Dendritic cell treated with granulocyte-macrophage colony-stimulating factor and Interleukin-4, amounts not matched to agents 40 ng/mL and 50 ng/mL, for 4 days (primary cell): ENCODE results near the gene EEPD1.
"Not testable (repeated sequence)": the region's sequence is repeated elsewhere in the genome, so short reads cannot be mapped to it uniquely, and the experiment has no call there.

Experiments
- H3K27ac Mint-ChIP-seq: one replicate; pipeline ENCODE4 v1.8.0; 2022; ENCODE audit warnings: mild to moderate bottlenecking, mixed read lengths
- H3K27me3 Mint-ChIP-seq: one replicate; pipeline ENCODE4 v1.8.0; 2022; ENCODE audit warnings: mild to moderate bottlenecking, mixed read lengths
- H3K36me3 Mint-ChIP-seq: one replicate; pipeline ENCODE4 v1.8.0; 2022; ENCODE audit warnings: low read depth, mixed read lengths
- H3K4me1 Mint-ChIP-seq: one replicate; pipeline ENCODE4 v1.8.0; 2022; ENCODE audit warnings: low read depth, mixed read lengths
- H3K4me3 Mint-ChIP-seq: one replicate; pipeline ENCODE4 v1.8.0; 2022; ENCODE audit warnings: mild to moderate bottlenecking, moderate library complexity, mixed read lengths
- H3K9me3 Mint-ChIP-seq: one replicate; pipeline ENCODE4 v1.8.0; 2022; ENCODE audit warnings: mixed read lengths
- intact Hi-C: fragments of 100-400 bp; cut with micrococcal nuclease; formaldehyde crosslinking; loops from one replicate; pipeline ENCODE4 v1.15.0; 2022

Gene EEPD1

DNA sequence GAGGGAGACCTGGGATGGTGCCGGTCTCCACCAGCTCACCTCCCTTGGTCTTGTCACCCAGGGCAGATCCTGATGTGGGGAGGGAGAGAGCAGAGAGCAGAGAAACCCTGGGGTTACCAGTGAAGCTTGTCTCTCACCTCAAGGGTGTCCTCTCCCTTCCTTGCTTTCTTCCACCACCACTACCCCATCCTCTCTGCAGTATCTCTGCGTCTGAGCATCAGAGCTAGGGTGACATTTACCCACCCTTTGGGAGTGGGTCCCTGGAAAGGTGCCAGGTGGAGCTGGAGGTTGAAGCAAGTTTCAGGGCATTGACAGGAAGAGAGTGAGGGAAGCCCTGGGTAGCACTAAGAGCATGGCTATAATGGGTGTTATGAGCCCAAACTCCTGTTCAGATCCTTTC, 161.4 kb downstream of the EEPD1 start:
- Mint-ChIP-seq H3K36me3 (no peaks in the 10 kb centered on the region), H3K4me1 (peaks cover 9% of the 10 kb centered on the region), H3K27ac (no peak overlapping the region), H3K9me3 (no peaks in the 10 kb centered on the region), H3K27me3 (no peaks in the 10 kb centered on the region), H3K4me3 (no peak overlapping the region)
- intact Hi-C loops: no loop called here

DNA sequence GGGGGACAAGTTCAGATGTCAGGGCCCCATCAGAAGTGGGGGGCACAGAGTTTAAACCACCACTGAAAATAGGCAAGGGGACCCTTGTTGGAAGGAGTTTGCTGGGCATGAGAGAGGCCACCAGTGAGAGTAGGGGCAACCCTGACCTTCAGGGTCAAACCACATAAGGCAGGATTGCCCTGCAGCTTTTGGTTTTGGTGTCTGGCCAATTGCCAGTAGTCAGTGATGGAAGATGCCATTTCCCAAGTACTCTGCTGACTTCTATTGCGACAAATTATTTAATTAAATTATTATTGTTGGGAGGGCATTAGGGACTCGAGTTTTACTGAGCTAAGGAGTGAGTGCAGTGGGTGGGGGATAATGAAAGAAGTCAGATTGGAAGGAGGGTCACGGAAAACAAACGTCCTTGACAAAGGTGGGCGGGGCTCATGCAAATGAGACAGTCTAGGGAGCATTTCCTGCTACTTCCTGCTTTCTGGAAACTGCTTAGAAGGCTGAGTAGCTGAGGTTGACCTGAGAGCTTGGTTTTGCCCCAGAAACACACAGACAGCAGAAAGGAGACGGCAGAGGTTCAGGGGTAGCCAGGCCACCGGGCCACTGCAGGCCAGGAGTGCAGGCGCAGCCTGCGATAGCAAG, 162.4 kb downstream of the EEPD1 start:
- Mint-ChIP-seq H3K4me3 (no peak overlapping the region), H3K27me3 (peaks cover 1% of the 10 kb centered on the region), H3K4me1 (peaks cover 9% of the 10 kb centered on the region), H3K36me3 (no peaks in the 10 kb centered on the region), H3K9me3 (no peaks in the 10 kb centered on the region), H3K27ac (no peak overlapping the region)
- intact Hi-C loops: no loop called here

DNA sequence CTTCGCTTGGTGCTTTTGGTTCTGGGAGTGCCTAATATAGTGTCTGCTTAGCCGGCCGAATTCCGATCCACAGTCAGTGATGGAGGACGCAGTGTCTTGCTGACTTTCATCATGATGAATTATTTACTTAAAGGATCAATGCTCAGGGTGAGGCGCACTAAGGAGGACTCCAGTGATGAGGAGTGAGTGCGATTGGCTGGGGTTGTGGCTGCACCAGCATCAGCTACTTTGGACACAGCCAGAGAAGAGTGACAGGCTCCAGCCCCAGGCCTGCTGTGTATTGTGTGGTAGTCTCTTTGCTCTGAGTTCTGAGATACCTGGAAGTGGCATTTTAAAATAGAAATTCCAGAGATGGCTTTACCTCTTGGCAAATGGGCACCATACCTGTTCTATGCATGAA, 163.3 kb downstream of the EEPD1 start:
- H3K27me3 Mint-ChIP-seq: peaks cover 1% of the 10 kb centered on the region
- H3K36me3 Mint-ChIP-seq: no peaks in the 10 kb centered on the region
- H3K27ac Mint-ChIP-seq: no peak overlapping the region
- intact Hi-C loops: no loop called here
- no peaks in the 10 kb centered on the region for H3K9me3 Mint-ChIP-seq
- no peak overlapping the region for H3K4me3 Mint-ChIP-seq
- H3K4me1 Mint-ChIP-seq: peaks cover 9% of the 10 kb centered on the region

DNA sequence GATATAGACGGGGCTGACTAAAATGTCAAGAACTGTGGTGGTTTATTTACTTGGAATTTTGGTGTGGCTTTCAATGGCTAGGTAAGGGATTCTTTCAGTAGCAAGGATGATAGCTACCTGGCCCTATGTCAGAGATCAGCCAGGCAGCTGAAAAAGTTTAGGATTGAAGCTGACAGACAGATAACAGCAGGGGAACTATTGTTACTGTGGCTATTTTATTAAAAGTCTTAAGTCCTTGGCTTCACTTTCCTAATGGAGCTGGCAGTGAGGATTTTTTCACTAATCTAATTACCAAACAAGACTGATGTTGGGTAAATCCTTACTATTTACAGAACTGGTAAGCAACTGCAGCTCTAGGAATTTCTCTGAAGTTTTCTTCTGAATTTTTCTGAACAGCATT, 164.2 kb downstream of the EEPD1 start:
- H3K4me1 Mint-ChIP-seq: peaks cover 9% of the 10 kb centered on the region
- H3K36me3 Mint-ChIP-seq: no peaks in the 10 kb centered on the region
- H3K27ac Mint-ChIP-seq: no peak overlapping the region
- H3K27me3 Mint-ChIP-seq: peaks cover 1% of the 10 kb centered on the region
- no peaks in the 10 kb centered on the region for H3K9me3 Mint-ChIP-seq
- no peak overlapping the region for H3K4me3 Mint-ChIP-seq
- intact Hi-C loops: no loop called here

DNA sequence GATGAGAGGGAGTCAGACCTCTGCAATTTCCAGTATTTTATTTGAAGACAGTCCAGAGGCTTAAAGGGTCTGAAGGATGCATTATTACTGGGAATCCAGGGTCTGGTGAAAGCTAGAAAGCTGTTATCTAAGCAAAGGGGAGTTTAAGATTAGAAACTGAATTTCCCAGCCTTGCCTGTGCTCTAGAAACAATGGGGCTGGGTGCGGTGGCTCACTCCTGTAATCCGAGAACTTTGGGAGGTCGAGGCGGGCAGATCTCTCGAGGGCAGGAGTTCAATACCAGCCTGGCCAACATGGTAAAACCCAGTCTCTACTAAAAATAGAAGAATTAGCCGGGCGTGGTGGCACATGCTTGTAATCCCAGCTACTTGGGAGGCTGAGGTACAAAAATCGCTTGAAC, 165.1 kb downstream of the EEPD1 start:
- Mint-ChIP-seq H3K4me1 (peaks cover 9% of the 10 kb centered on the region), H3K27ac (no peak overlapping the region)
- intact Hi-C loops: no loop called here

DNA sequence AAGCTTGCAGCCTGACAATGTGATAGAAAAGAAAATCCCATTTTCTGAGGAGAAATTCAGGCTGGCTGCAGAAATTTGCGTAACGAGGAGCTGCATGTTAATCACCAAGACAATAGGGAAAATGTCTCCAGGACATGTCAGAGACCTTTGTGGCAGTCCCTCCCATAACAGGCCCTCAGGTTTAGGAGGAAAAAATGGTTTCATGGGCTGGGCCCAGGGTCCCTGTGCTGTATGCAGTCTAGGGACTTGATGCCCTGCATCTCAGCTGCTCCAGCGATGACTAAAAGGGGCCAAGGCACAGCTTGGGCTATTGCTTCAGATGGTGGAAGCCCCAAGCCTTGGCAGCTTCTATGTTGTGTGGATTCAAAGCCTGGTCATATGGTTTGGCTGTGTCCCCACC, 168.2 kb downstream of the EEPD1 start:
- H3K27ac Mint-ChIP-seq, H3K27me3 Mint-ChIP-seq, H3K4me1 Mint-ChIP-seq, H3K4me3 Mint-ChIP-seq, H3K36me3 Mint-ChIP-seq, H3K9me3 Mint-ChIP-seq, intact Hi-C loops: not testable (repeated sequence)

More for the DNA sequence above, 165.1 kb downstream of the EEPD1 start:
- Mint-ChIP-seq H3K9me3 (no peaks in the 10 kb centered on the region), H3K36me3 (no peaks in the 10 kb centered on the region), H3K27me3 (peaks cover 1% of the 10 kb centered on the region), H3K4me3 (no peak overlapping the region)

DNA sequence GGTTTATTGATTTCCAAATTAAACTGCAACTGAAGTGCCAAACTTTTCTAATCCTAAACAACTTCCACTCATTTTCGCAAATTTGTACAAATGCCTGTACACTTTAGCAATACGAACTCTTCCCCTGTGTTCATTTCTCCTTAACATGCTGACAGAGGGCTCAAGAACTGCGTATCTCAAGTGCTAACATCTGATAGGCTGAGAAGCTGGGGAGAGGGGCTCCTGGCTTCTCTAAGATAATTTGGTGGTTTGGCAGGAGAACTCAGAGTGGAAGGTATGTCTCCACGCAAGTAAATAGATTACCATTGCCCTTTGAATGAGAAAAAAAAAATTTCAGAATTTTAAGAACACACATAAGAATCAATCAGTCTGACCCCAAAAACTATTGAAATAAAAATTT, 183.3 kb downstream of the EEPD1 start:
- Mint-ChIP-seq H3K4me1 (no peaks in the 10 kb centered on the region), H3K27ac (no peak overlapping the region)
- intact Hi-C loops: no loop called here

DNA sequence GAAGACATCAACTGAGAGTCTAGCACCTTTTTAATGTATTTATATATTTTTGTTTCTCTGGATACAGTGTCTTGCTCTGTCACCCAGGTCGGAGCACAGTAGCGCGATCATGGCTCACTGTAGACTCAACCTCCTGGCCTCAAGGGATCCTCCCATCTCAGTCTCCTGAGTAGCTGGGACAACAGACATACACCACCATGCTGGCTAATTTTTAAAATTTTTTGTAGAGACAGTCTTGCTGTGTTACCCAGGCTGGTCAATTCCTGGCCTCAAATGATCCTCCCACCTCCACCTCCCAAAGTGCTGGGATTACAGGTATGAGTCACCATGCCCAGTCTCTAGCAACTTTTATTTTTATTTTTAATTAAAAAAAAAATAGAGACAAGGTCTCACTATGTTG, 185.2 kb downstream of the EEPD1 start:
- Mint-ChIP-seq H3K9me3 (no peaks in the 10 kb centered on the region), H3K36me3 (no peaks in the 10 kb centered on the region), H3K4me3 (no peak overlapping the region), H3K4me1 (no peaks in the 10 kb centered on the region), H3K27me3 (no peaks in the 10 kb centered on the region), H3K27ac (no peak overlapping the region)
- intact Hi-C loops: no loop called here

More for the DNA sequence above, 183.3 kb downstream of the EEPD1 start:
- no peaks in the 10 kb centered on the region for H3K36me3 Mint-ChIP-seq
- H3K9me3 Mint-ChIP-seq: no peaks in the 10 kb centered on the region
- H3K4me3 Mint-ChIP-seq: no peak overlapping the region
- no peaks in the 10 kb centered on the region for H3K27me3 Mint-ChIP-seq

DNA sequence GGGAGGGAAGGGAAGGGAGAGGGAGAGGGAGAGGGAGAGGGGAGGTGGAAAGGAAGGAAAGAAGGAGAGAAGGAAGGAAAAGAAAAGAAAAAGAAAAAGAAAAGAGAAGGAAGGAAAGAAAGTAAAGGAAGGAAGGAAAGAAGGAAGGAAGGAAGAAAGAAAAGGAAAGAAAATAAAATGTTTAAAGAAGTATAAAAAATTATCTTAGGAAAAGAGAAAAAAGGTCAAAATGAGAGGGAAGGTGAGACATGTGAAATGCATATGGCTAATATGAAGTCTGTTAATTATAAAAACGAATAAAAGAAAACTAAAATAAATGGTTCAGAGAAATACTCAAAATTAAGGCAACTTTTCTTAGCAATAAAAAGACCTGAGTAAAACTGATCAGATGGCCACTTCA, 190.5 kb downstream of the EEPD1 start:
- Mint-ChIP-seq H3K4me1 (no peaks in the 10 kb centered on the region), H3K27me3 (no peaks in the 10 kb centered on the region), H3K9me3 (no peaks in the 10 kb centered on the region), H3K27ac (no peak overlapping the region), H3K36me3 (no peaks in the 10 kb centered on the region), H3K4me3 (no peak overlapping the region)
- intact Hi-C loops: no loop called here

DNA sequence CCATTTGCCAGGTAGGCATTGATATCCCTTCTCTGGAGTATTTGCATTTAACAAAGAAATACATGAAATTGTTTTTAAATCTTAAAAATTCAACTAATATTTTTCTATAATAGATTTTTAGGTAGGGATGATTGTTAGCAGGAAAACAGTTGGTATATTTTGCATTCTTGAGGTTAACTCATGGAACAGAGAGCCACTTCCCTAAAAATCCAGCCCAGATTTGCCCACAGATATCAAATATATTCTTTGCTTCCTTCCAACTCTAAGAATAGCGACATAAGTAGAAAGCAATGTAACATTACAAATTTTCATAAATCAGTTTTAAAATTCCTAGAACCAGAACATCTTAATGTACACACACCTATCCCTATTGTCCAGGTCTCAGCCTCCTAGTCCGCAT, 191.6 kb downstream of the EEPD1 start:
- H3K36me3 Mint-ChIP-seq: no peaks in the 10 kb centered on the region
- no peaks in the 10 kb centered on the region for H3K27me3 Mint-ChIP-seq
- H3K27ac Mint-ChIP-seq: no peak overlapping the region
- intact Hi-C loops: no loop called here
- H3K9me3 Mint-ChIP-seq: no peaks in the 10 kb centered on the region
- H3K4me1 Mint-ChIP-seq: no peaks in the 10 kb centered on the region
- no peak overlapping the region for H3K4me3 Mint-ChIP-seq

DNA sequence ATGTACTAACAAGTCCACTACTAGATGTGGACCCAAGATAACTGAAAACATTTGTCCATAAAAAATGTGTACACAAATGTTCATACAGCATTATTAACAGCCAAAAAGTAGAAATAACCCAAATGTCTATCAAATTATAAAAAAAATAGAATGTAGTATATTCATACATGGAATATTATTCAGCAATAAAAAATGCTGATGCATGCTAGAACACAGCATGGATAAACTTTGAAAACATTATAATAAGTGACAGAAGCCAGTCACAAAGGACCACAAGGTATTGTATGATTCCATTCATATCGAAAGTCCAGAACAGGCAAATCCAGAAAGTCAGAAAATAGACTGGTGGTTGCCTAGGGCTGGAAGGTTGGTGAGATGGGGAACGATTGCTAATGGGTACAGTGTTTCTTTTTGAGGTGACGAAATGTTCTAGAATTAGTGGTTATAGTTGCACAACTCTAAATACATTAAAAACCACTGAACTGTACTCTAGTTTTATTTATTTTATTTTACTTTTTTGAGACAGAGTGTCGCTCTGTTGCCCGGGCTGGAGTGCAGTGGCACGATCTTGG, 193.3 kb downstream of the EEPD1 start:
- H3K4me3 Mint-ChIP-seq: no peak overlapping the region
- no peaks in the 10 kb centered on the region for H3K27me3 Mint-ChIP-seq
- no peak overlapping the region for H3K27ac Mint-ChIP-seq
- no peaks in the 10 kb centered on the region for H3K9me3 Mint-ChIP-seq
- H3K4me1 Mint-ChIP-seq: no peaks in the 10 kb centered on the region
- no peaks in the 10 kb centered on the region for H3K36me3 Mint-ChIP-seq
- intact Hi-C loops: no loop called here

DNA sequence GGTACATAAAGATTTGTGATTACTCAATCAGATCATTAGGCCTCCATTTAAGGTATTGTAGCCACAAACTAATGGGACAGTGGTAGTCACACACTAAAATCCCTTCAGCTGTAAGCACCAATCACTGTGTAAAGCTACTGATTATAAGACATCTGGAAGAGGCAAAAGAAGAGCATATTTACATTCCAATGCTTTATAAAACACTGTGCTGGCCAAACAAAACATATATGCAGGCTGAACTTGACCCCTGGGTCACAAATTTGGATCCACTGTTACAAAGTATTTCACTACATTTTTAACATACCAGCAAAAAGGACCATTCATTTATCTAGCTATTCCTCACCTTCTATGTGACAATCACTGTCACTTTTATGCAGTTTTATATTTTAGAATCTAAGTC, 195.2 kb downstream of the EEPD1 start:
- H3K27me3 Mint-ChIP-seq: no peaks in the 10 kb centered on the region
- H3K4me1 Mint-ChIP-seq: no peaks in the 10 kb centered on the region
- no peak overlapping the region for H3K4me3 Mint-ChIP-seq
- no peak overlapping the region for H3K27ac Mint-ChIP-seq
- intact Hi-C loops: no loop called here
- no peaks in the 10 kb centered on the region for H3K9me3 Mint-ChIP-seq
- no peaks in the 10 kb centered on the region for H3K36me3 Mint-ChIP-seq

DNA sequence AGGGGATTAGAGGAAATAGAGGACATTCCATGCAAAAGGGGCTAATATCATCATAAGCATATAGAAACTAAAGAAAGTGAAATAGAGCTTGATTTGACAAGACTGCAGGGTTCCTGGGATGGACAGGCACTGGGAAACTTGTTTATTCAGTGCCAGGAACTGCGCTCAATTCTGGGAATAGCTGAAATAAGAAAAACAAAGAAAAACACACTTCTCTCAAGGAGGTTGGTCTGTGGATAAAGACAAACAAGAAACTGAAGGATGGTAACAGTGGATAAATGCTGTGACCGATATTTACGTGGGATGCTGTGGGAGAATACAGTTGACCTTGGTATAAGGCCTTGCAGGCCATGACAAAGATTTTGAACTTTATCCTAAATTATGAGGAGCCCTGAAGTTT, 195.7 kb downstream of the EEPD1 start:
- Mint-ChIP-seq H3K4me1 (no peaks in the 10 kb centered on the region), H3K4me3 (no peak overlapping the region), H3K36me3 (no peaks in the 10 kb centered on the region), H3K27me3 (no peaks in the 10 kb centered on the region), H3K9me3 (no peaks in the 10 kb centered on the region), H3K27ac (no peak overlapping the region)
- intact Hi-C loops: no loop called here

DNA sequence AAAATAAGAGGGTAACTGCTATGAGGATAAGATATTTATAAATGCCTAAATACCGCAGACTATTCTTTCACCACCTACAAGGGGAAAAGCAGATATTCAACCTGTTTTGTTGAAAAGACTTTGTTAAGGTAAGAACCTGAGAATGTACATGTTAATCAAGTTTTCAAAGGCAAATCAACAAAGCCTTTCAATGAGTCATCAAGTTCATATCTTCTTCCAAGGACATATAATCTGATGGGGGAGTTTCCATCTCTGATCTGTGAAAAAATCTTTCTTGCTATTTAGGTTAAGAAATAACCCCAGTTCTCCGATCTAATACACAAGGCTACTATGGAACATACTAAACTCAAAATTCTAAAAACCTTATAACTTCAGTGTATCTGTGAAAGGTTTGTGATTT, 196.6 kb downstream of the EEPD1 start:
- H3K4me3 Mint-ChIP-seq: no peak overlapping the region
- H3K4me1 Mint-ChIP-seq: no peaks in the 10 kb centered on the region
- intact Hi-C loops: no loop called here
- H3K36me3 Mint-ChIP-seq: no peaks in the 10 kb centered on the region
- no peak overlapping the region for H3K27ac Mint-ChIP-seq
- no peaks in the 10 kb centered on the region for H3K9me3 Mint-ChIP-seq
- H3K27me3 Mint-ChIP-seq: no peaks in the 10 kb centered on the region
